OCI-LY1 (cell line): ENCODE data around the gene MPRIP.

Source experiments
- H2AFZ ChIP-seq: fragments of 200-600 bp; sonication (generic), shearing (Covaris generic); 2 replicates; pipeline ENCODE4 v1.6.0; 2014; ENCODE audit warnings: antibody characterized with exemption, mild to moderate bottlenecking, low read length
- H3F3A ChIP-seq: fragments of 200-600 bp; sonication (generic), shearing (Covaris generic); 2 replicates; pipeline ENCODE4 v1.6.0; 2014; ENCODE audit warnings: mild to moderate bottlenecking, antibody characterized with exemption, low read length, moderate library complexity; ENCODE audit not compliant: insufficient read depth
- H3K27ac ChIP-seq: fragments of 200-600 bp; sonication (generic); 2 replicates; pipeline ENCODE4 v1.5.1; 2014; ENCODE audit warnings: low read length, mixed run types, mild to moderate bottlenecking, low read depth; ENCODE audit not compliant: poor library complexity, severe bottlenecking
- H3K27me3 ChIP-seq: fragments of 200-600 bp; sonication (generic); 2 replicates; pipeline ENCODE4 v1.6.0; 2014; ENCODE audit warnings: antibody characterized with exemption, mild to moderate bottlenecking, low read length, moderate library complexity; ENCODE audit not compliant: insufficient read depth
- H3K36me3 ChIP-seq: fragments of 200-600 bp; sonication (generic); 2 replicates; pipeline ENCODE4 v1.6.1; 2014; ENCODE audit warnings: mild to moderate bottlenecking, antibody characterized with exemption, low read length, moderate library complexity, mixed read lengths; ENCODE audit not compliant: insufficient read depth
- H3K4me1 ChIP-seq: fragments of 200-600 bp; sonication (generic); 2 replicates; pipeline ENCODE4 v1.5.1; 2014; ENCODE audit warnings: mild to moderate bottlenecking, low read length, moderate library complexity; ENCODE audit not compliant: insufficient read depth, severe bottlenecking
- H3K4me2 ChIP-seq: fragments of 200-600 bp; sonication (generic), shearing (Covaris generic); 2 replicates; pipeline ENCODE4 v1.6.1; 2014; ENCODE audit warnings: low read length
- H3K4me3 ChIP-seq: fragments of 200-600 bp; sonication (generic); 2 replicates; pipeline ENCODE4 v1.5.1; 2014; ENCODE audit warnings: low read length, low read depth, mild to moderate bottlenecking, mixed read lengths; ENCODE audit not compliant: poor library complexity, severe bottlenecking
- H3K79me2 ChIP-seq: fragments of 200-600 bp; shearing (Covaris generic); 2 replicates; pipeline ENCODE4 v1.6.1; 2016; ENCODE audit warnings: mixed run types, low read length, mixed read lengths; ENCODE audit not compliant: insufficient read depth
- H3K9ac ChIP-seq: fragments of 200-600 bp; sonication (generic), shearing (Covaris generic); 2 replicates; pipeline ENCODE4 v1.6.1; 2014; ENCODE audit warnings: mild to moderate bottlenecking, low read length, mixed read lengths
- H3K9me2 ChIP-seq: fragments of 200-600 bp; sonication (generic), shearing (Covaris generic); 2 replicates; pipeline ENCODE4 v1.6.1; 2014; ENCODE audit warnings: low read depth, mild to moderate bottlenecking, low read length, mixed read lengths
- H3K9me3 ChIP-seq: fragments of 200-600 bp; shearing (Covaris generic); 2 replicates; pipeline ENCODE4 v1.6.1; 2014; ENCODE audit warnings: low read length, mixed read lengths
- H4K20me1 ChIP-seq: fragments of 200-600 bp; sonication (generic), shearing (Covaris generic); 2 replicates; pipeline ENCODE4 v1.6.0; 2016; ENCODE audit warnings: mild to moderate bottlenecking, low read length; ENCODE audit not compliant: insufficient read depth
- EZH2 ChIP-seq: fragments of 200-600 bp; sonication (generic), shearing (Covaris generic); IDR thresholded peaks from 2 replicates; pipeline ENCODE4 v1.8.0; 2017; ENCODE audit warnings: borderline replicate concordance, mixed run types, mild to moderate bottlenecking, antibody characterized with exemption, low read length, moderate library complexity, mixed read lengths
- TF ChIP-seq, protein P1 (sequence below): fragments of 200-600 bp; sonication (generic), shearing (Covaris generic); IDR thresholded peaks from 2 replicates; pipeline ENCODE4 v1.5.1; 2017; ENCODE audit warnings: mild to moderate bottlenecking, antibody characterized with exemption, low read length, moderate library complexity, mixed read lengths

The MPRIP gene

DNA sequence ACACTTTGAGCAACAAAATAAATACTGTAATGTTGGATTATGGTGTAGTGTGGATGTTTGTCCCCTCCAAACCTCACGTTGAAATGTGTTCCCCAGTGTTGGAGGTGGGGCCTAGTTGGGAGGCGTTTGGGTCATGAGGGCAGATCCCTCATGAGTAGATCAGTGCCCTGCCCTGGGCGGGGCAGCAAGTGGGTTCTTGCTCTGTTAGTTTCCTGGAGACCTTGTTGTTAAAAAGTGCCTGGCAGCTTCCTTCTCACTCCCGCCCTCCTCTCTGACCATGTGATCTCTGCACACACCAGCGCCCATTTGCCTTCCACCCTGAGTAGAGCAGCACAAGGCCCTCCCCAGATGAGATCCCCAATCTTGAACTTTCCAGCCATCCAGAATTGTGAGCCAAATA, 67.7 kb downstream of the MPRIP start:
- Histone ChIP-seq H3K9ac (no peak overlapping the region), H3K36me3 (no peaks in the 10 kb centered on the region), H3K4me3 (no peak overlapping the region), H3K9me3 (no peaks in the 10 kb centered on the region), H3K79me2 (no peaks in the 10 kb centered on the region), H3K4me1 (peaks cover 29% of the 10 kb centered on the region), H4K20me1 (no peaks in the 10 kb centered on the region), H2AFZ (no peak overlapping the region), H3F3A (no peaks in the 10 kb centered on the region), H3K27me3 (no peaks in the 10 kb centered on the region), H3K27ac (no peak overlapping the region), H3K9me2 (no peaks in the 10 kb centered on the region), H3K4me2 (no peak overlapping the region)
- TF ChIP-seq, protein P1, sequence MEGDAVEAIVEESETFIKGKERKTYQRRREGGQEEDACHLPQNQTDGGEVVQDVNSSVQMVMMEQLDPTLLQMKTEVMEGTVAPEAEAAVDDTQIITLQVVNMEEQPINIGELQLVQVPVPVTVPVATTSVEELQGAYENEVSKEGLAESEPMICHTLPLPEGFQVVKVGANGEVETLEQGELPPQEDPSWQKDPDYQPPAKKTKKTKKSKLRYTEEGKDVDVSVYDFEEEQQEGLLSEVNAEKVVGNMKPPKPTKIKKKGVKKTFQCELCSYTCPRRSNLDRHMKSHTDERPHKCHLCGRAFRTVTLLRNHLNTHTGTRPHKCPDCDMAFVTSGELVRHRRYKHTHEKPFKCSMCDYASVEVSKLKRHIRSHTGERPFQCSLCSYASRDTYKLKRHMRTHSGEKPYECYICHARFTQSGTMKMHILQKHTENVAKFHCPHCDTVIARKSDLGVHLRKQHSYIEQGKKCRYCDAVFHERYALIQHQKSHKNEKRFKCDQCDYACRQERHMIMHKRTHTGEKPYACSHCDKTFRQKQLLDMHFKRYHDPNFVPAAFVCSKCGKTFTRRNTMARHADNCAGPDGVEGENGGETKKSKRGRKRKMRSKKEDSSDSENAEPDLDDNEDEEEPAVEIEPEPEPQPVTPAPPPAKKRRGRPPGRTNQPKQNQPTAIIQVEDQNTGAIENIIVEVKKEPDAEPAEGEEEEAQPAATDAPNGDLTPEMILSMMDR = no peak
- TF ChIP-seq EZH2 = no peak

DNA sequence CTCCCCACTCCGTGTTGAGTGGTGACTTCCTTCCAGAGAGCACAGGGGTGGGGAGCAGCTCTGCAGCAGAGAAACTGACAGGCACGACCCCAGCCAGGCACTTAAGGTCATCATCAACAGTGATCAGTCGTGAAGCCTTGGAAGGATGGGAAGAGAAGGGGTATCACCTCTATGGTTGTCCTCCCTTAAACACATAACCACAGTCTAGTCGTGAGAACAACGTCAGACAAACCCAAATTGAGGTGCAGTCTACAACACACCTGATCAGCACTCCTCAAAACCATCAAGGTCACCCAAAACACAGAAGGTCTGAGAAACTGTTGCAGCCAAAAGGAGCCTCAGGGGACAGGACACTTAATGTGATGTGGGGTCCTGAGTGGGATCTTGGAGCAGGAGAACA, 68.3 kb downstream of the MPRIP start:
- TF ChIP-seq, protein P1 = no peak
- TF ChIP-seq EZH2 = no peak
- Histone ChIP-seq H3F3A (no peaks in the 10 kb centered on the region), H3K36me3 (no peaks in the 10 kb centered on the region), H3K27ac (no peak overlapping the region), H3K27me3 (no peaks in the 10 kb centered on the region), H3K79me2 (no peaks in the 10 kb centered on the region), H3K4me1 (peaks cover 29% of the 10 kb centered on the region), H3K9me3 (no peaks in the 10 kb centered on the region), H3K4me2 (no peak overlapping the region), H2AFZ (no peak overlapping the region), H3K4me3 (no peak overlapping the region), H3K9me2 (no peaks in the 10 kb centered on the region), H4K20me1 (no peaks in the 10 kb centered on the region), H3K9ac (no peak overlapping the region)

DNA sequence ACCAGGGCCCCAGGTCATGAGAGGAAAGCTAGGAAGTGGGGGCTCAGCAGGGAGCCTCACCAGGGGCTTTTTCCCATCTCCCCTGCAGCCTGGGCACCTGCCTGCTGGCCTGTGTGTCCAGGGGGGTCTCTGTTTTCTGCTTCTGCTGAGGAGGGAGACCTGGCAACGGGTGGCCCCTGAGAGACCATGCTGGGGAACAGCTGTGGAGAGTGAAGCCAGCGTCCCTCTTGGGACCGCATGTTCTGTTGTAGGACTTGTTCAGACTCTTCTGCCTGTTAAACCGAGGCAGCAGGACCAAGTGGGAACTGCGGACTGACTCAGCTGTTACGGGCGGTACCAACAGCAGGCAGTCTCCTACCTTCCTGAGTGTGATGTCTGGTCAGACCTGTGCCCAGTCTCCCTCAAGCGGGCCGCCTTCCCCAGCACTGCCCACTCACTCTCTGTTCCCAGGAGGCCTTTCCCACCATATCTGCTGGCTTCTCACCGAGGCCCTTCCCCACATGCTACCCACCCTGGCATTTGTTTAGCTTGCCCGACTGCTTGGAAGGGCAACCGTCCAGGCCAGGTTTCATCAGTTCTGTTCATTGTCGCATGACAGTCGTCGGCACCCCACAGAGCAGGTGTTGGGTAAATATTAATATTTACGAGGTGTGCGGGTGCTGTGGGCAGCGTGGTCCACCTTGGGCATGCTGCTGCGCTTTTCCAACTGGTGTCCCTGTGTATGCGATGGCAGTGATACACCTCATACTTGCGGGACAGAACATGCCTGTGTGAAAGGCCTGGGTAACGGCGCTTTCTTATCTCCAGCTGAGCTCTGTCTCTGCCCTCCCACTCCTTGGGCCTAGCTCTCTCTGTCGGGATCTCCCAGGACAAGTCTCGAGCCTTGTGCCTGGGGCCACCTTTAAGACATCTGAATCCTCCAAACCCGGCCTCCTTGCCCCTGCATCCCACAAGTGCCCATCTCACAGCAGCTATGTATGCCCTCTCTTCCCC, 69.4 kb downstream of the MPRIP start:
- no peaks in the 10 kb centered on the region for H3K79me2 ChIP-seq
- H3K9ac ChIP-seq = no peak overlapping the region
- H2AFZ ChIP-seq = no peak overlapping the region
- no peaks in the 10 kb centered on the region for H3K9me3 ChIP-seq
- peaks cover 29% of the 10 kb centered on the region for H3K4me1 ChIP-seq
- H3F3A ChIP-seq = no peaks in the 10 kb centered on the region
- no peaks in the 10 kb centered on the region for H3K36me3 ChIP-seq
- H3K27me3 ChIP-seq = no peaks in the 10 kb centered on the region
- no peaks in the 10 kb centered on the region for H3K9me2 ChIP-seq
- no peaks in the 10 kb centered on the region for H4K20me1 ChIP-seq
- no peak overlapping the region for H3K4me3 ChIP-seq
- H3K4me2 ChIP-seq = no peak overlapping the region
- no peak overlapping the region for H3K27ac ChIP-seq
- TF ChIP-seq, protein P1 = no peak
- TF ChIP-seq EZH2 = no peak
